GM18868 (cell line): ENCODE results near the gene PTH1R.

ENCODE experiments used
- ATAC-seq: cut with Tn5 transposase; IDR thresholded peaks from one replicate; pipeline ENCODE4 v1.9.1; 2021; ENCODE audit warnings: mild to moderate bottlenecking, moderate library complexity; ENCODE audit not compliant: unreplicated experiment

PTH1R gene

DNA sequence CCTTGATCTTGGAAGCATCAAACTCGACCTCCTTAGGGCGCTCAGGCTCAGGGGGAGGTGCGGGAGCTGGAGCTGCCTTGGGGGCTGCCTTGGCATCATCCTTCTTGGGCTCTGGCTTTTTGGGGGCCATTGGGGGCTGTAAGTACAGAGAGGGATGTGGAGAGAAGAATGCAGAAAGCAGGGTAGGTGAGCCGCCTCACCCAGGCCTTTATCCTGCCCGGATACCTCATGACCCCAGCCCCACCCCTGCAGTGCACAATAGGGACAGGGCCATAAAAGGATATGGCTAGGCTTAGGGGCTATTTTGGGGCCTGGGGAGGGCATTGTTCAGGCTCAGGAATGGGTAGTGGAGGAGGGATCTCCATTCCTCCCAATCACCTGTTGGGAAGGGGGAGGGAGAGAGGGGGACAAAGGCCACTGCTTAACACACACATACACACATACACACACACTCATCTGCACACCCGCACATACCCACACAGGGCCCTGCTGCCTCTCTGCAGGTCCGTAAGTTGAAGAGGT, 14.2 kb upstream of the PTH1R start, which contains the start of gene MYL3:
TSS of gene MYL3 (minus strand) at position 184 of the 522 bp plus-strand sequence. CDS start at position 130, 54 bp downstream.
- no peak for ATAC-seq

DNA sequence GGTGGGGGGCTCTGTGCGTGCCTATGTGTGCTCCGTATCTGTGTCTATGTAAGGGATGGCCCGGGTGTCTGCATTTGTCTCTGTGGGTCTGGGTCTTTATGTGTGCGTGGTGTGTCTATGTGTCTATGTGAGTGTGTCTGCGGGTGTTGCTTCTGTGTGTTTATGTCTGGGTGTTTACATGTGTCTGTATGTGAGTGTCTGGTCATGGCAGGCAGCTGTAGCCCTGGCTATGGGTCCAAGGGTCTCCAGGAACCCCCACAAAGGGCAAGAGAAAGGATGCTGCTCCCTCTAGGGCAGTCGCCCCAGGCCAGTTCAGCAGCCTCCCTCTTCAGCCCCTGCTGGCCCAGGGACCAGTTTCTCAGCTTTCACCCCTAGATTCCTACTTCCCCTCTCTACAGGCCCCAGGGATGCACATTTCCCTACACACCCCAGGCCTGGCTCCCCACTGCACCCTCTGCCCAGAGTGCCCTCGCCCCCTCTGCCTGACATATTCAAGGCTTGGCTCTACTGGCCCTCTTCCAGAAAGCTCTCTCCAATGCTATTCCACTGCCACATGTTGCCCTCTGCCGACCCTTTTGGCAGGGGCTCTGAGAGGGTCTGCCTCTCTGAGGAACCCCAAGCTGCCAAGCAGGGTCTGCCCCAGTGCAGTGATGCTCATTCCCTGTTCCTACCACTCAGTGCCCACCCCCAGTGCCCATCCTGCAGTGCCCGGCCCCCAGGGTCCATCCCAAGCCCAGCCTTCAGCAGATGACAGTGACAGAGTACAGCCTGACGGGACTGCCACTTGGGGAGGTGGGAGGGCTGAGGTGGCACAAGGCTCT, 13.2 kb upstream of the PTH1R start:
- ATAC-seq = no peak

DNA sequence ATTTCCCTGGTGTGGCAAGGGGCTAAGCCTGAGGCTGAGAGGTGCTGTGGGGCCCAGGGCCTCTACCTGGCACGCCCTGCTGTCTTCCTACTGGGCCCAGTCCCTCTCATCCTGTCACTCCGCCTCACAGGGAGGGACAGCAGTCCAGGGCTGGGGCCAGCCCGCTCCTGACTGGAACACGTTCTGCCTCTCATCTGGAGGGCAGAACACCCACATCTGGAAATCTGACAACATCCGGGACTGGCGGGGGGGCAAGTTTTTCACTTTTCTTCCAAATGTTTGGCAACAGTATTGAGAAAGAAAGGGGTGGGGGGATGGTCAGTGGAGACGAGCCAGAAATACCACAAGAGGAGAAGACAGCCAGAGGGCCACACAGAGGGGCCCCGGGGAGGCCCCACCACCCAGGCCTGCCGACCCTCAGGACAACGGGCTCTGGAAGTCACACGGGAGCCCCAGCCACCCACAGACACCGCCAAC, 12.5 kb upstream of the PTH1R start:
- no peak for ATAC-seq

DNA sequence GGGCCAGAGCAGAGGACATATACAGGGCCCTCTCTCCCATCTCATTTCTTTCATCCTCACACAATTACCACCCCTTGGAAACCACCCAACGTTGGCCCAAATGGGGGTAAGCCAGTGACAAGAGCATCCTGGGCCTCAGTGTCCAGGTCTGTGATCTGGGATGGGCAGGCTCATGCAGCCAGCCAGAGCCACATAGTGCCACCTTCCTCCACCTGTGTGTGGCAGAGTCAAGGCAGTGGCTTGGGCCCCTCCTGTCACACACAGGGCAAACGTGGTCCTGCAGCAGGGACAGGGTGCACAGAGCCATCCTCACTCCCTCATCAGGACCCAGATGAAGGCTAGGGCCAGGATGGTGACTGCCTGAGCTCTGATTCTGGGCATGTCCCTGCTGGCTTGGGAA, 12.0 kb upstream of the PTH1R start:
- ATAC-seq = no peak

DNA sequence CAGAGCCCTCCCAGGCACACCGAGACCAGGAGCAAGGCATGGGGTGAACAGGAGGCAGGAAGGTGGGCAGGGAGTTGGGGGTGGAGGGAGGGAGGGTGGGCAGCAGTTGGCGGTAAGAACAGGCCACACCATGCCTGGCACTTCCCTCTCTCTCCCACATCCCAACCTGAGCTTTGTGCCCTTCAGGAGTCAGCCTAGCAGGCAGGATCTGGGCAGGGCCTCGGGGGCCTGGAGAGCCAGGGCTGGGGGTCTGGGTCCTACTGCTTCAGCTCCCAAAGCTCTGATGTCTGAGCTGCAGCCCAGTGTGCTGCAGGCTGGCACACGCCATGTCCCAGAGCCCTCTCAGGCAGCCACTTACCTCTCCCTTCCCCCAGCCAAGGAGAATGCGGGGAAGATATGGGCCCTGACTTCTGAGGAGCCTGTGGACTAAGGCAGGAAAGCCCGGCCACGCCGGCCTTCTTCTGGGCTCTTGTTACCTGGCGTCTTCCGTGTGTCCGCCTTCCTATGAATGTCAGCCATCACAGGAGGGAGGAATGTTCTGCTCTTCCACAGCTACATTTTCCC, 11.4 kb upstream of the PTH1R start:
- no peak for ATAC-seq

DNA sequence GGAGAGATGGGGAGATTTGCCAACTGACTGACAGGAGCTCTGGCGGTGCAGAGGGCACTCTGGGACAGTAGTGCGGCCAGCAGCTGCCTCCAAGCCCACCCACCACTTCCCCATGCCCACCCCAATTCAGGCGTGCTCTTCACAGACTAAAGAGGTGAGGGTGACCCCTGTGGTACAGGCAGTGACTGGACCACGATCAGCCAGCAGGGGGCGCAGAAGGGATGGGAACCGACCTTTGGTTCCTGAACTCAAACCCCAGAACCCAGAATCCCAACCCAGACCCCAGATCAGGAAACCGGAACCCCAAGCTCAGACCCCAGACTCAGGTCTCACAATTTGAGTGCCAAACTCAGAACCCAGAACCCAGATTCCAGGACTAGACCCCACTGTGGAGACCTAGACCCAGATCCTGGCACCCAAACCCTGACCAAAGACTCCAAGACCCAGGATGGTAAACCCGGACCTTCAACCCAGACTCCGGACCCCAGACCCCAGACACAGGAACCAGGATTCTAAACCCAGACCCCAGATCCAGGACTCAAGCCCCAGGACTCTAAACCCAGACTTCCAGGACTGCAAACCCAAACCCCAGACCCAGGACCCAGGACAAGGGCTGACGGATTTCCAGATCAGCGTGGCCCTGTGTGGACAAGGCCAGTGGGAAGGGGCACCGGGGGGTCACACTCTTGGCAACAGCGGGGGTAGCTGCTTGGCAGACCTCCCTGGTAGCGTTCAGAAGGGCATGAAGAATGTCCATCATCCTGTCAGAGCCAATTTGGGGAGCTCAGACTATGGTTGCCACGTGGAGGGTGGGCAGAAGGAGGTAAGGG, 10.6 kb upstream of the PTH1R start:
- no peak for ATAC-seq

DNA sequence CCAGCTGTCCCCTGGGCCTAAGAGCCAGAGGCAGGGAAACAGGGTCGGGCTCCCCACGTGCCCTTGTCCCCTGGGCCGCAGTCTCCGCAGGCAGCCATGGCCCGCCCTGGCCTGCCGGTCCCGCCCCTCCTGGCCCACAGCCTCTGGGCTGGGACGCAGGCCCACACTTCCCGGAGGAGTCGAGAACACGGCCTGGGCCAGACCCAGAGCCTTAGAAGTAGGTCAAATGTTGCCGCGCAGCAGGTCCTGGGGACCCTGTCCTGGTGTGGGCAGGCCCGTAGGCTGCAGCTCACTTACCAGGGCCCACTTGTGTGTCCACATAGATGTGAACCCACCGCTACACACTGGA, 10.0 kb upstream of the PTH1R start:
- ATAC-seq = no peak

DNA sequence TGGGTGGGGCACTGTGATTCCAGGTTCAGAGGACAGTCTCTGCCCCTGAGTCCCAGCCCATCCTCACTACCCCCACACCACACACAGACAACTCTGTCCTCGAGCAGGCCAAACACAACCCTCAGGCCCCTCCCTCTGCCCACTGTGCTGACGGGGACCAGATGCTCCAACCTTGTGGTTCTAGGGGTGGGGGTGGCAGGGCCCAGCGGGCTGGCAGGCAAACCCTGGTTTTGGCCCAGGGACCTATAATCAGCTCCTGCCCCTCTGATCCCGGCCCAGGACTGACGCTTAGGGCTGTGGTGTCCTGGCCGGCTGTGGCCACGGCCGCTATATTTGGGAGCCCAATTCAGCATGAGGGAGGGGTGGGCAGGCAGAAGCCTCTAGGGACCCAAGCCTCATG, 9.2 kb upstream of the PTH1R start:
- no peak for ATAC-seq

DNA sequence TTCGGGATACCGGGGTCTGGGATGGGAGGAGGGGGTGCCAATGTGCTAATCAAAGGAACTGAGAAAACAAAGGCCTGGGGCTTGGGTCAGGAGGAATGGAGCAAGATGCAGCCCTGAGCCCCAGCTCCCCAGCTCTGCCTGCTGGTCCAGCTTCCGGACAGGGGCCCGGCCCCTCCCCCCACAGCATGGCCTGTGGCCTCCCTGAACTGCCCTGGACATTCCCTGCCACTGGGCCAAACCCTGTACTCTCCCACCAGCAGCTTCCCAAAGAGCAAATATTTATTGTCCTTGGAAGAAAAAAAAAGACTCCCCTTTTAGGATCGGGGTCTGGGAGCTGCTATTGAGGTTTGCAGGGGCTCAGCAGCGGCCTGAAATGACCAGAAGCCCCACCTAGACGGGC, 8.6 kb upstream of the PTH1R start:
- ATAC-seq = no peak

DNA sequence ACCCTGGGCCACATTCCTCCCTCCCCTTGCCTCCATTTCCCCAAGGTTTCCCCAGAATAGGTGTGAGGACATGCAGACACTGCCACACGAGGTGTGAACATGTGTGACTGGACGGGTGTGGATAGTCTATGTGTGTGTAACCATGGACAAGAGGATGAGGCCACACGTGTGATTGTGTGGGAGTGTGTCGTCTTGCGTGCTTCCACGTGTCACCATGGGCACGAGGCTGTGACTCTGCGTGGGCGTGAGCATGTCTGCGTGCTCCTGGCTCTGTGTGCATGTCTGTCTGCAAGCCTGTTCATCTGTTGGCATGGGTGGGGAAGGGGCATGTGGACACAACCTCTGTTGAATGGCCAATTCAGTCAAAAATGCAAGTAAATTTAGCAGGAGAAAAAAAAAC, 8.1 kb upstream of the PTH1R start:
- no peak for ATAC-seq

DNA sequence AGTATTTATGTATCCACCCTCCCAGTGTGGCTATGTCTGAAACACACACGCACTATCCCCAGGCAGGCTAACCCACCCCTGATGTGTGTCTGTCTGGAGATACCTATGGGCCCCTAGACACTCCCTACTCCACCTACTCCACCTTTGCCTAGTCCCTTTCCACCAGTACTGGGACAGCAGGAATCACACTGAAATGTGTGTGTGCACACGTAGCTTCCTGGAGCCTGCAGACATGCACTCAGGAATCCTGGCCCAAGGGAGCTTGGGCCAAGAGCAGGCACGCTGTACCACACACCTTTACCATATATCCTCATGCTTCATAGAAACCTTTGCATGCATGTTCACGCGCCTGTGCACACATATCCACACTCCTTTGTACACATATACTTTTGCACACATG, 6.9 kb upstream of the PTH1R start:
- ATAC-seq = no peak

DNA sequence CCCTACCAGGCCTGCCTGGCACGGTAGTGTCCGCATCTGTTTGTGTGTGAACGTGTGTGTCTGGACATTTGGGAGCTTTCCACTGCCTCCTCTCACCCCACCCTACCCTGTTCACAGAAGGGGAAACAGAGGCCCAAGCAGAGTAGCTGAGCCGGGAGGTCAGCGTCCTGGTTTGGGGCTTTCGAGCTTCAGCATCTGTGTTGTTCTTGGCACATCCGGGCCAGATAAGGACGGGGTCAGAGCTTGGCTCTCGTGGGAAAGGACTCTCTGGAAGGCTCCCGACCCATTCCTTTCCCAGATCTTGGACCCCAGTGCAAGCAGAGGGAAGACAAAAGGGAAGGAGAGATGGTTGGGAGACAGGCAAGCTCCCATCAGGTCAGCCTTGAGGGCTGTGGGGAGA, 6.3 kb upstream of the PTH1R start:
- no peak for ATAC-seq

DNA sequence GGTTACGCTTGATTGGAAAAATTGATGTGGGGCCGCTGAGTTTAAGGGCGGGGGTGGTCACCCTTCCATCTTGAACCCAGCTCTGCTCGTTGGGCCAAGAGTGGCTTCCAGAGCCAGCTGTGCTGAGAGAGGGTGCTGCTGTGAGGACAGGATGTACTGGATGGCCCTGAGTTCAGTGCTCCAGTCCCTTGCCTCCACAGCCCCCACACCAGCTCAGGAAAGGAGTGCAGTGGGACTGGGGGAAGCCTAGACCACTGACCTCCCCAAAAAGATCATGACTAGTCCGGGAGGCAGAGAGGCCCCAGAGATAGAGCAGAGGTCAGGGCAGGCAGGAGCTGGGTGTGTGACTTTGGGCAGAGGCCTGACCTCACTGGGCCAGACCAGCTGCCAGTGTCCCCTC, 4.0 kb upstream of the PTH1R start:
- no peak for ATAC-seq

DNA sequence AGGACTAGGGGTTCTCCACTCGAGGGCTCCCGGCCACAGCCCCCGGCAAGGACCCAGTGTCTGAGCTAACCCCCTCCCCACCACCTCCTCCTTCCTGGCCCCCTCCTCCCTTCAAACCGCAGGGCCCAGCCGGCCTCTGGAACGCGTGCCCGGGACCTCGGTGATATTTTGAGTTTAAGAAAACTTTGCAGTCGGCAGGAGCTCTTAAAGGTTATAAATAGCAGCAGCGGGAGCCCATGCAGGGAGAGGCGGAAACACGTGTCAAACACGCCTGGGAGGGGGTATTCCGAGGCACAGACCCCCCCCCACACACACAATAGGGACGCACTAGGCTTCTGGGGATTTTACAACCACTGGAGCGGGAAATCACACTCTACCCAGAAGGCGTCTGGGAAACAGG, 3.1 kb upstream of the PTH1R start:
- ATAC-seq = no peak

DNA sequence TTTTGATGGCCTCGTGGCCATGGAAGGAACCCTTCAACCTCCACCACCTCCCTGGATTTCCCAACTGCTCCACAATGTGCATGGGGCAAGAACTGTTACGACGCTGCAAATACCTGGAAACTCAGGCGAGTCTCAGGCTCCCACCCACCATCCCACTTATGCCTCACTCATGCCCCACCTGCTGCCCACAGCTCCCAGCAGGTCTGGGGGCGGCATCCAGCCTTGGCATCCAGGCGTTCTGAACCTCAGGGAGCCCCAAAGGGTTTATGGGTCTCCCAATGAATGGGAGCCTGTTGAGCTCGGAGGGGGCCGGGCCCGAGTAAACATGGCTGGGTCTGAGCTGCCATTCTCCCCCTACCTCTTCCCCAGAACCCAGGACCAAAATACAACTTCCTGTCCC, 2.0 kb upstream of the PTH1R start:
- ATAC-seq = no peak

DNA sequence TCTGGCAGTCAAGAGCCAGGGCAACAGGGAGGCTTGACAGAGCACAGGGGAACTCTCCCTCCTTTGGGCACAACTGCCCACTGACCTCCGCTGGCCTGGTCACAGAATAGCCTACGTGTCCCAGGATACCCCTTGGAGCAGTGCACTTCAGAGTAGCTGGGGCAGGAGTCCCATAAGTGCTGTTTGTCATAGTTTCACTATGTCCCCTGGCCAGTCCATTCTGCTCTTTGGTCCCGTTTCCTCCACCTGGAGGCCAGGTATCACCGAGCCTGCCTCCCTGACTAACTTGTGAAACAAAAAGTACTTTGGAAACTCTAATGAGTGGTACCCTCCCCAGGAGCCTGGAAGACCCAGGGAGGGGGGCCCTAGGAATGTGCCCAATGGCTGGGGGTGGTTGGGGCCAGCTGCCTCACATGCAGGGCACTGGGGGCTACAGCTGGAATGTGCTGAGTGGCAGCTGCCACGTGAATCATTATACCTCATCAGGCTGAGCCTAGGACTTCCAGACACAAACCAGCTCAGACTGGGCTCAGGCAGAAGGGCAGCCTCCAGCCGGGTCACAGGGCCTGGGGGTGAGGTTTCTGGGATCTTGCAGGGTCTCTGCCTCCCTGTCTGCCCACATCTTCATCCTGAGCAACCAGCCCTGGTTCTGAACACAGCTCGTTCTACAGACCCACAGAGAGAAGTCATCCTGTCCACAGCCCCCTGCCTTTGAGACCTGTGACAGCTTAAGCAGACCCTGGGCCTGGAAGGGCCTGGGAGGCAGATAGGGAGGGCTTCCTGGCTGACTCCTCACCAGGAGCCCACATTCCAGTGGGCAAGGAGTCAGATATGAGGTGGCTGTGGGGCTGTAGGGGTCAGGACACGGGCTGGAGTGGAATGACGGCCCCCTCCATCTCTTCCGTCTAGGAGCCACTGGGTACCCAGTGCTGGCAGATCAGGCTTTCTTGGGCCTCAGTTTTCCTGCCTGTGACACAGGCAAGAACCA, 914 bp upstream of the PTH1R start:
- ATAC-seq = no peak

DNA sequence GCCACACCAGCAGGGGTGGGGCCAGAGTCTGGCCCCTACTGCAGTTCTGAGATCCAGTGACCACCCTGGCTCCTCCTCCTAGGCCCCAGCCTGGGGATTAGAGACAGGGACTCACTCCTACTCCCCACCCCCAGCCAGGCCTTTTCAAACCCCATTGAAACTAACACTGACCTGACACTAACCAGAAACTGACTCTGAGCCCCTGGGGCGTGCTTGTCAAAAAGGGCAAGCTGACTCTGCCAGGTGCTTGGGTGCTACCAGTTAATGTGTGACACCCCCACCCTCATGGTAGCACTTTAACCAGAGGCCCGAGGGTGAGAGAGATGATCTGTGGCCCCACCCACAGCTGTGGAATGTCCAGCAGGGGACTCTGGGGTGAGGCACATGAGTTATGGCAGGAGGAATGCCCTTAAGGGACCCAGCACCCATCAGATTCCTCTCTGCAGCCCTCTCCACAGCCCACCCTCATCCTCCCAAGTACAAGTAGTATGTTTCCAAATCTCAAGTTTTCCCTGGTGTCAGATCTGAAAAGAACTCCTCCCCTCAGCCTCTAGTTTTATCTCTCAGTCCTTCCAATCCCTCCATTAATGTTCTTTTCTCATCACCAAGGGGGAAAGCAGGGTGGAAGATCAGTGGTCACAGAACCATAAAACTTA, 1.4 kb downstream of the PTH1R start:
- no peak for ATAC-seq

DNA sequence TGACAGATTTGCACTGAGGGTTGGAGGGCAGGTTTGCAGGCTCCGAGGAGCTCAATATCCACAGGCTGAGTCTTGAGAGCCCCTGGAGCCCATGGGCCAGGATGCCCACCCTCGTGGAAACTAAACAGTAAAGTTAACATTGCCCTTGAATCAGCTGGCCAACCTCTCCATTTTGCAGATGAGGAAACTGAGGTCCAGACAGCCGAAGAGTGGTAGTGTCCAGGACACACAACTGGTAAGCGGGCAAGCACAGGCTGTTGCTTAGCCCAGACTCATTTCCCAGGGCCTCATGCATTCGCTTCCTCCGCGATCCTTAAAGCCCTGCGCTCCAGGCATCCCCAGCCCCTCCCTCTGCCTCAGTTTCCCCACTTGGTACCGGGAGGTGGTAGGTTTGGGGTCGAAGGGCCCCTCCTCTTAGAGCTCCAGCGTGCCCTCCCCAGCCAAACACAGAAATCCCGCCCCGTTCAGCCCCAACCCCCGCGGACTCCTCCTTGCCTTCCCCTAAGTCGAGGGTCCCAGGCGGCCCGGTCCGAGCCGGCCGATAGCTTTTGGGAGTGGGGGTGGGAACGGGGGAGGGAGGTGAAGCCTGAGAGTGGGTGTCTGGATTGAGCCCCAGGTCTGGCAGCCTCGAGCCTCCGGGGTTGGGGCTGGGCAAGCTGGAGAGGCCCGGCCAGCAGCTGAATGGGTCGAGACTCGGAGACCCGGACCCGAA, 3.5 kb downstream of the PTH1R start:
- no peak for ATAC-seq
